ENCODE results near the gene SMPDL3B. TPM values are rescaled to one million over a fixed set of nuclear protein-coding genes. Genes with fewer than 3 reads are reported as not detected.
A peak's percentile ranks its signal among the peaks of the same experiment; 100 is the strongest.

Gene SMPDL3B
- total and polyA plus RNA-seq, 2 donors from 2014 or later: 5.9 to 9.7 TPM

DNA sequence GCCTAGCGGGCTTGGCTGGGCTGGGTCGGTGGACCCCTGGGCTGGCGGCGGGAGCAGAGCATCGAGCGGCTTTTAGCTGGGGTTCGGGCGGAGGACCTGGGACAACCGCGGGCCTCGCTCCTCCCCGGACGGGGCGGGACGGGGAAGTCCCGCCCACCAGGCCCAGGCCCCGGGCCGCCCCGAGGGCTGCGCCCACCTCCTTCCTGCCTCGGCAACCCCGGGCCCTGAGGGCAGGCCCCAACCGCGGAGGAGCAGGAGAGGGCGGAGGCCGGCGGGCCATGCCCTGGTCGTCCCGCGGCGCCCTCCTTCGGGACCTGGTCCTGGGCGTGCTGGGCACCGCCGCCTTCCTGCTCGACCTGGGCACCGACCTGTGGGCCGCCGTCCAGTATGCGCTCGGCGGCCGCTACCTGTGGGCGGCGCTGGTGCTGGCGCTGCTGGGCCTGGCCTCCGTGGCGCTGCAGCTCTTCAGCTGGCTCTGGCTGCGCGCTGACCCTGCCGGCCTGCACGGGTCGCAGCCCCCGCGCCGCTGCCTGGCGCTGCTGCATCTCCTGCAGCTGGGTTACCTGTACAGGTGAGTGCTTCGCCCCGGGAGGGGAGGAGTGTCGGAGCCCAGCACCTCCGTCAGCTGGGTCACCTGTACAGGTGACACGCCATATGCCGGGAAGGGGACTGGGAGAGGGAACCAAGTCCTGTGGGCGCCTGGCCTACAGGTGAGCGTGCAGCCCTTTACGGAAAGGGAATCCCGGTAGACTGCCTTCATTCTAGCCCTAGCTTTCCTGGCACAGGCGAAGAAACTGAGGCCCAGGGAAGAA, 25.2 kb downstream of the SMPDL3B start, which contains the start of gene XKR8:
Gene XKR8, plus strand, starts transcription at position 182 of the 812 bp plus-strand sequence. Its CDS starts 97 bp downstream, at position 279.
- FAIRE-seq (no peak), DNase-seq (peak; percentile 87 to 94 (median 92))
- intact Hi-C loops (cut with DNase I): no loop called here
- peaks cover 0 to 8% (median 0%) of the 10 kb centered on the region in 3 donors for H3K36me3 ChIP-seq (ENCODE audit: control insufficient read depth in 2 of 3, insufficient read depth in 3 of 3, low read length in 3 of 3)
- H3K9me3 ChIP-seq (ENCODE audit: control insufficient read depth in 2 of 3, insufficient read depth in 1 of 3, low read length in 3 of 3): no peaks in the 10 kb centered on the region
- H3K4me1 ChIP-seq (ENCODE audit: control insufficient read depth in 2 of 3, insufficient read depth in 2 of 3, low read depth in 1 of 3, low read length in 3 of 3): peaks cover 0 to 12% (median 0%) of the 10 kb centered on the region in 3 donors
- H3K9ac ChIP-seq (ENCODE audit: low read length in 3 of 3): peak within 1 kb of the TSS; percentile 61 to 70 (median 62)
- TF ChIP-seq, protein P1, sequence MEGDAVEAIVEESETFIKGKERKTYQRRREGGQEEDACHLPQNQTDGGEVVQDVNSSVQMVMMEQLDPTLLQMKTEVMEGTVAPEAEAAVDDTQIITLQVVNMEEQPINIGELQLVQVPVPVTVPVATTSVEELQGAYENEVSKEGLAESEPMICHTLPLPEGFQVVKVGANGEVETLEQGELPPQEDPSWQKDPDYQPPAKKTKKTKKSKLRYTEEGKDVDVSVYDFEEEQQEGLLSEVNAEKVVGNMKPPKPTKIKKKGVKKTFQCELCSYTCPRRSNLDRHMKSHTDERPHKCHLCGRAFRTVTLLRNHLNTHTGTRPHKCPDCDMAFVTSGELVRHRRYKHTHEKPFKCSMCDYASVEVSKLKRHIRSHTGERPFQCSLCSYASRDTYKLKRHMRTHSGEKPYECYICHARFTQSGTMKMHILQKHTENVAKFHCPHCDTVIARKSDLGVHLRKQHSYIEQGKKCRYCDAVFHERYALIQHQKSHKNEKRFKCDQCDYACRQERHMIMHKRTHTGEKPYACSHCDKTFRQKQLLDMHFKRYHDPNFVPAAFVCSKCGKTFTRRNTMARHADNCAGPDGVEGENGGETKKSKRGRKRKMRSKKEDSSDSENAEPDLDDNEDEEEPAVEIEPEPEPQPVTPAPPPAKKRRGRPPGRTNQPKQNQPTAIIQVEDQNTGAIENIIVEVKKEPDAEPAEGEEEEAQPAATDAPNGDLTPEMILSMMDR (IDR thresholded peaks at IDR 0.05; ENCODE audit: borderline replicate concordance, extremely low read depth, insufficient read depth): peak; percentile 38
- peak within 1 kb of the TSS; percentile 67 to 73 (median 68) for H3K4me3 ChIP-seq (ENCODE audit: low read length in 3 of 3)
- H3K27me3 ChIP-seq (ENCODE audit: control insufficient read depth, insufficient read depth, low read length): no peaks in the 10 kb centered on the region
- peak within 1 kb of the TSS; percentile 84 to 96 for H3K27ac ChIP-seq (ENCODE audit: low read depth in 2 of 2, low read length in 2 of 2)

DNA sequence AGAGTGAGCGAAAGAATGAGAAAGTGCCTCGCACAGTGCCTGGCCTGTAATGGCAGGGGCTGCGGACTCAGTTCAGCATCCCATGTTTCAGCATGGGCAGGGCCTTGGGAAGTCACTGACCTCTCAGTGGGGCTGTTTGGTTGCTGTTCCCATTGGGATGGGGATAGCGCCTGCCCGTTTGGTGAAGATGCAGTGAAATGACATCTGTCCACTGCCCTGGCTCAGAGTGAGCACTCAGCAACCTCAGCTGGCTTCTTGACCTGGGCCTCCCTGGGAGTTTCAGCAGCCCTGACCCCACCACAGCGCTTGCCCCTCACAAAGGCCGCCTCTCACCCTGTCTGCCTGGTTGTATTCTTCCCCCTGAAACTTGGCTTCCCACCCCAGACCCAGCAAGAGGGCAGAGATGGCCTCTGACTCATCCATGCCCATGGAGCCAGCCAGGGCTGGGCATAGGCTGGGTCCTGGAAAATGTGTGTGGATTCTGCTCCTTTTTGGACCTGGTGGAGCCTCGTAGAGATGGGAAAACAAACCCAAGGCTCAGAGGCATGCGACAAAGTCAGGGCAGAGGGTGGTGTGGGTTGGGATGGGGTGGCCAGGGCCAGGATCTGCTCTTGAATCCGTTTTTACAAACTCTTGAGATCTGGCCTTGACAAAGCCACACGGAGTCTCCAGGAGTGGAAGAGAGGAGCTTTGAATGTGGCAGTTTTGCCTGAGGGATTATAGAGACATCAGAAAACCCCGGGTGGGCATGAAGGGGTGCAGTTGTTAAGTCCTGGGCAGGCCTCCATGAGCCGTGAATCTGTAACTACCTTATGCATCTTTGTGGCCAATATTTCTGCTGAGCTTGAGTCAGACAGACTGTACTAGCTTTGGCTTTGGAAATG, 26.2 kb downstream of the SMPDL3B start:
- TF ChIP-seq, protein P1 (IDR thresholded peaks at IDR 0.05; ENCODE audit: borderline replicate concordance, extremely low read depth, insufficient read depth): no peak
- H3K9ac ChIP-seq (ENCODE audit: low read length in 3 of 3): peak overlapping the region in 2 of 3 donors; percentile 6 to 70
- FAIRE-seq (no peak), DNase-seq (no peak)
- H3K27me3 ChIP-seq (ENCODE audit: control insufficient read depth, insufficient read depth, low read length): no peaks in the 10 kb centered on the region
- H3K27ac ChIP-seq (ENCODE audit: low read depth in 2 of 2, low read length in 2 of 2): peak overlapping the region; percentile 84 to 96
- H3K9me3 ChIP-seq (ENCODE audit: control insufficient read depth in 2 of 3, insufficient read depth in 1 of 3, low read length in 3 of 3): no peaks in the 10 kb centered on the region
- intact Hi-C loops (cut with DNase I): no loop called here
- peaks cover 0 to 12% (median 0%) of the 10 kb centered on the region in 3 donors for H3K4me1 ChIP-seq (ENCODE audit: control insufficient read depth in 2 of 3, insufficient read depth in 2 of 3, low read depth in 1 of 3, low read length in 3 of 3)
- H3K4me3 ChIP-seq (ENCODE audit: low read length in 3 of 3): peak overlapping the region; percentile 67 to 73 (median 68)
- peaks cover 0 to 9% (median 0%) of the 10 kb centered on the region in 3 donors for H3K36me3 ChIP-seq (ENCODE audit: control insufficient read depth in 2 of 3, insufficient read depth in 3 of 3, low read length in 3 of 3)

DNA sequence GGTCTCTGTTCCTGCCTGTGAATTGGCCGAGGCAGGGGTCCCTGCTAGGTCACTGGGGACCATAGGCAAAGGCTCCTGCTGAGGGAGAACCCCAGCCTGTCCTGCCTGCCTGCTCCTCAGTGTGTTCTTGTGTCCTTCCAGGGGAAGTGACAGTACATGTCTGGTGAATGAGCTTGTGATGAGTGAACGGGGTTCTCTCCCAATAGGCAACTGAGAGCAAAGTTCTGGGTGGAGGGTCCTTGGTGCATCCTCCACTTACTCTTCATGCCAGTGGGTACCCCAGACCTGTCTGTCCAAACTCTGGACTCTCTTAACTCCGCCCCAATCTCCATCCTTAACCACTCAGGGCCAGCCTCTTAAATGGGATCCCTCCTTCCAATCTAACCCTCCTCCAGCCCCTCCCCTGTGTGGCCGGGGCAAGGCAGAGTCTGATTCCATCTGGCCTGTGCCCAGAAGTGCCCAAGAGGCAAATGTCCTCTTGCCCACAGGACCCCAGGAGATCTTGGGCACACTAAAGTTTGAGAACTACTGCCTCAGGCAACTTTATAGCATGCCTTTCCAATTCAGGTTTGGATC, 26.9 kb downstream of the SMPDL3B start:
- no peak for FAIRE-seq
- intact Hi-C loops (cut with DNase I): no loop called here
- Histone ChIP-seq H3K27ac (ENCODE audit: low read depth in 2 of 2, low read length in 2 of 2) (no peak overlapping the region), H3K4me3 (ENCODE audit: low read length in 3 of 3) (no peak overlapping the region), H3K4me1 (ENCODE audit: control insufficient read depth in 2 of 3, insufficient read depth in 2 of 3, low read depth in 1 of 3, low read length in 3 of 3) (peaks cover 0 to 12% (median 0%) of the 10 kb centered on the region in 3 donors), H3K36me3 (ENCODE audit: control insufficient read depth in 2 of 3, insufficient read depth in 3 of 3, low read length in 3 of 3) (peaks cover 0 to 9% (median 2%) of the 10 kb centered on the region in 3 donors), H3K9me3 (ENCODE audit: control insufficient read depth in 2 of 3, insufficient read depth in 1 of 3, low read length in 3 of 3) (no peaks in the 10 kb centered on the region), H3K9ac (ENCODE audit: low read length in 3 of 3) (no peak overlapping the region), H3K27me3 (ENCODE audit: control insufficient read depth, insufficient read depth, low read length) (no peaks in the 10 kb centered on the region)
- TF ChIP-seq, protein P1 (IDR thresholded peaks at IDR 0.05; ENCODE audit: borderline replicate concordance, extremely low read depth, insufficient read depth): no peak
- no peak for DNase-seq

Measured in kidney (tissue), 14 donors.